Neuronal stem cell (in vitro differentiated cells): Measurements from ENCODE around the gene CDCA4.
"Not testable (repeated sequence)": the region's sequence is repeated elsewhere in the genome, so short reads cannot be mapped to it uniquely, and the experiment has no call there.

Experiments used
- DNase-seq: peaks from one replicate; pipeline ENCODE4 v3.0.0-alpha.2; 2013; ENCODE audit warnings: low spot score
- H2AFZ ChIP-seq: one replicate; pipeline ENCODE4 v1.6.1; 2013; ENCODE audit warnings: mild to moderate bottlenecking, low read length, inconsistent platforms
- H2AK5ac ChIP-seq: 2 replicates; pipeline ENCODE4 v1.6.1; 2013; ENCODE audit warnings: low read depth, mild to moderate bottlenecking, inconsistent platforms, low read length, moderate library complexity, mixed read lengths
- H2BK120ac ChIP-seq: 2 replicates; pipeline ENCODE4 v1.6.1; 2013; ENCODE audit warnings: low read depth, mild to moderate bottlenecking, inconsistent platforms, low read length, moderate library complexity, mixed read lengths
- H2BK12ac ChIP-seq: one replicate; pipeline ENCODE4 v1.6.1; 2013; ENCODE audit warnings: low read length, inconsistent platforms
- H2BK15ac ChIP-seq: 2 replicates; pipeline ENCODE4 v1.6.1; 2013; ENCODE audit warnings: mild to moderate bottlenecking, low read length, inconsistent platforms, mixed read lengths
- H2BK5ac ChIP-seq: one replicate; pipeline ENCODE4 v1.6.1; 2013; ENCODE audit warnings: inconsistent platforms, mild to moderate bottlenecking, low read length, moderate library complexity
- H3K14ac ChIP-seq: one replicate; pipeline ENCODE4 v1.6.1; 2013; ENCODE audit warnings: low read length, inconsistent platforms
- H3K18ac ChIP-seq: 2 replicates; pipeline ENCODE4 v1.6.1; 2013; ENCODE audit warnings: low read length, inconsistent platforms
- H3K23ac ChIP-seq: 2 replicates; pipeline ENCODE4 v1.6.1; 2013; ENCODE audit warnings: low read depth, mild to moderate bottlenecking, mixed read lengths, low read length, inconsistent platforms; ENCODE audit not compliant: poor library complexity
- H3K27ac ChIP-seq: replicated peaks from 3 replicates; pipeline ENCODE4 v1.5.1; 2013; ENCODE audit warnings: low read length, inconsistent platforms
- H3K27me3 ChIP-seq, 3 experiments: 2 replicates each; pipeline ENCODE4 v1.6.1; 2013; ENCODE audit warnings: low read length in 3 of 3, mild to moderate bottlenecking in 2 of 3, inconsistent platforms in 1 of 3, low read depth in 1 of 3, mixed read lengths in 1 of 3, moderate library complexity in 1 of 3; ENCODE audit not compliant: control insufficient read depth in 3 of 3, insufficient read depth in 3 of 3
- H3K36me3 ChIP-seq, 2 donors: replicated peaks in 1 of 2; 2 replicates each; pipeline ENCODE4 v1.6.1; 2013; ENCODE audit warnings: low read length in 2 of 2; ENCODE audit not compliant: control insufficient read depth in 2 of 2, insufficient read depth in 2 of 2
- H3K4ac ChIP-seq: 2 replicates; pipeline ENCODE4 v1.6.1; 2013; ENCODE audit warnings: inconsistent platforms, mild to moderate bottlenecking, low read length, moderate library complexity
- H3K4me1 ChIP-seq, 2 donors: 1 replicate in 1 of 2; 2 replicates in 1 of 2; pipeline ENCODE4 v1.6.1; 2013; ENCODE audit warnings: low read length in 2 of 2, low read depth in 1 of 2; ENCODE audit not compliant: control insufficient read depth in 2 of 2, insufficient read depth in 1 of 2
- H3K4me2 ChIP-seq: one replicate; pipeline ENCODE4 v1.6.1; 2013; ENCODE audit warnings: mild to moderate bottlenecking, low read length, inconsistent platforms; ENCODE audit not compliant: insufficient read depth, poor library complexity, severe bottlenecking
- H3K4me3 ChIP-seq, 2 donors: 2 replicates each; pipeline ENCODE4 v1.5.1; 2013; ENCODE audit warnings: low read length in 2 of 2, mild to moderate bottlenecking in 2 of 2, inconsistent platforms in 1 of 2, moderate library complexity in 1 of 2
- H3K79me1 ChIP-seq: one replicate; pipeline ENCODE4 v1.6.1; 2013; ENCODE audit warnings: low read depth, mild to moderate bottlenecking, inconsistent platforms, low read length, moderate library complexity
- H3K9ac ChIP-seq: one replicate; pipeline ENCODE4 v1.6.1; 2013; ENCODE audit warnings: mild to moderate bottlenecking, low read depth, low read length, inconsistent platforms; ENCODE audit not compliant: poor library complexity
- H3K9me3 ChIP-seq, 2 donors: replicated peaks in 1 of 2; 2 replicates each; pipeline versions ENCODE3 to v1.6.1; 2013; ENCODE audit warnings: low read length in 2 of 2, mild to moderate bottlenecking in 2 of 2, inconsistent platforms in 1 of 2, low read depth in 1 of 2, mixed read lengths in 1 of 2, moderate library complexity in 1 of 2; ENCODE audit not compliant: control insufficient read depth in 2 of 2, insufficient read depth in 1 of 2
- H4K8ac ChIP-seq: one replicate; pipeline ENCODE4 v1.6.1; 2013; ENCODE audit warnings: low read depth, mild to moderate bottlenecking, inconsistent platforms, low read length, moderate library complexity
- H4K91ac ChIP-seq: one replicate; pipeline ENCODE4 v1.6.1; 2013; ENCODE audit warnings: low read length, low read depth, mild to moderate bottlenecking, inconsistent platforms; ENCODE audit not compliant: poor library complexity
- WGBS, 2 donors: extraction: QIAGEN DNeasy Blood & Tissue Kit; methylation state at CpG; one replicate each; pipeline ENCODE4 v1.1.7; 2013; ENCODE audit warnings: missing lambda C conversion rate in 2 of 2, mixed read lengths in 1 of 2; ENCODE audit not compliant: insufficient read length in 2 of 2, insufficient replicate concordance in 1 of 2; ENCODE audit errors: extremely low coverage in 2 of 2; 5-methylcytosine and 5-hydroxymethylcytosine counted together

Gene CDCA4

DNA sequence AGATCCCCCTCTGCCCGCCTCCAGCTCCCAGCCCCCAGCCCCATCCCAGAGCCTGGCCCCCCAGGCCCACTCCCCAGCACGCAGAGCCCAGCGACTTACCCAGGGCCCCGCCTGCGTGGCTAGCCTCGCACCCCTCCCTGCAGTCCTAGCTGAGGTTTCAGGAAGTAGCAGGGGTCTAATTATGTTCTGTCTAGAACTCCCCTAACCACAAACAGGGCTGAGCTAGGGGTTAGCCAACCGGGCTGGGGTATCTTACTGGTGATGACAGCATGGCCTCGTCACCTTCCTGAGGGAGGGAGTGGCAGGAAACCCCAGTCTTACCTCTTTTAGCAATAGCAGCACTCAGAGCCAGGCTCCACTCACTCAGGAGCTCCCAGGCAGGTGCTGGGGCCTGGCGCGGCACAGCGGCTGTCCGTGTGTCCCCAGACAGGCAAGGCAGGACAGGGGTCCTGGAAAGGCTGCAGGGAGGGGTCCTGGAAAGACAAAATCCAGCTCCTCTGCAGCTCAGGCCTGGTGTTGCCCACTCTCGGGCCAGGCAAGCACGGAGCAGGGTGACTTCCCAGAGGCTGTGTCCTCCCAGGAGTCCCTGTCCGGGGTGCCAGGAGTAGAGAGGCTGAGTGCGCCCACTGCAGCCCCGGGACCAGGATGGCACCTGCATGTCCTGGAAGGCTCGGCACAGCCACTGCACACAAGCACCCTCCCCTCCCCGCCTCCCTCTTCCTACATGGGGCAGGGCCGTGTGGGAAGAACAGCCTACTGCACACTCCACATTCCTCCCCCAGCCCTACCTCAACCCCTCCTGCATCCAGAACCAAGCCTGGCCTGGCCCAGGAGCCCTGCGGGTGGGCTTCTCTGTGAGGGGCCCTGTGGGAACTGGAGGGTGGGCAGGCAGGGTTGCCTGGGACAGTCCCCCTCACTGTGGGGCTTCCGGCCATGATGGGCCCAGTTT lies 44.7 kb upstream of the CDCA4 start, which contains the start of gene GPR132:
Gene GPR132 (minus strand): TSS at position 151 of the 949 bp plus-strand sequence. CDS start 10,010 bp downstream, outside the sequence.
- H2BK12ac ChIP-seq, result peak within 1 kb of the TSS; percentile 96
- peak within 1 kb of the TSS; percentile 72 for H2AK5ac ChIP-seq
- H3K4me3 ChIP-seq, result no peak within 1 kb of the TSS
- WGBS, 2 donors, result no CpG with 5 or more reads among the region's 22 CpGs
- H3K9me3 ChIP-seq, result no peaks in the 10 kb centered on the region
- H4K91ac ChIP-seq, result peak within 1 kb of the TSS; percentile 79
- no peak within 1 kb of the TSS for H3K27ac ChIP-seq
- H3K14ac ChIP-seq, result peak within 1 kb of the TSS; percentile 40
- H4K8ac ChIP-seq, result peak within 1 kb of the TSS; percentile 17
- peak within 1 kb of the TSS; percentile 90 for H2BK5ac ChIP-seq
- DNase-seq, result no peak
- H2AFZ ChIP-seq, result peak within 1 kb of the TSS; percentile 87
- no peak within 1 kb of the TSS for H3K4me2 ChIP-seq
- peak within 1 kb of the TSS; percentile 80 for H3K23ac ChIP-seq
- H2BK120ac ChIP-seq, result peak within 1 kb of the TSS; percentile 36
- no peaks in the 10 kb centered on the region for H3K36me3 ChIP-seq
- peaks cover 0 to 3% (median 0%) of the 10 kb centered on the region in 3 experiments for H3K27me3 ChIP-seq
- peak within 1 kb of the TSS; percentile 34 for H3K9ac ChIP-seq
- H3K4me1 ChIP-seq, result peaks cover 5 to 15% of the 10 kb centered on the region in 2 donors
- peak within 1 kb of the TSS; percentile 97 for H2BK15ac ChIP-seq
- H3K18ac ChIP-seq, result peak within 1 kb of the TSS; percentile 91
- H3K79me1 ChIP-seq, result no peaks in the 10 kb centered on the region
- peak within 1 kb of the TSS; percentile 66 for H3K4ac ChIP-seq

DNA sequence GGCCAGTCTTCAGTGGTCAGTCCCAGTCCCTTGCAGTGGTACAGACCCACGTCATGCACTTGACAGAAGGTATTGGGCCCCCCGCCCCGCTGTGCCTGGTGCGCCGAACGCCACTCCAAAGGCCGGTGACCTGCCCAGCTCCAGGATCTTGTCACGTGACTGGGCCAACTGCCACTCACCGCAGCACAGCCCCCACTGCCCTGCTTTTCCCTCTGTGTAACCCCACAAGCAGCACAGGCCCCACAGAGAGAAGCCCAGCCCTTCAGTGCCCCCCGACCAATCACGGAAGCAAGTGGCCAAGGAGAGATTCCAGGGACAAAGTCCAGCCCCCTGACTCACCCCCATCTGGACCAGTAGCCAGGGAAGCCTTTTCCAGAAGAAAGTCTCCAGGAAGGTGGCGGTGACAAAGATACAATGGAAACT lies 43.8 kb upstream of the CDCA4 start:
- Histone ChIP-seq H3K14ac (peak overlapping the region; percentile 40), H3K9me3 (no peaks in the 10 kb centered on the region), H3K18ac (peak overlapping the region; percentile 91), H2BK120ac (no peak overlapping the region), H2BK5ac (peak overlapping the region; percentile 75), H3K27me3 (peaks cover 0 to 7% (median 0%) of the 10 kb centered on the region in 3 experiments), H3K9ac (no peak overlapping the region), H3K4me2 (no peak overlapping the region), H3K23ac (no peak overlapping the region), H2BK12ac (peak overlapping the region; percentile 41), H3K27ac (no peak overlapping the region), H2AK5ac (no peak overlapping the region), H2AFZ (peak overlapping the region; percentile 87), H3K4me1 (peaks cover 5 to 16% of the 10 kb centered on the region in 2 donors), H4K91ac (no peak overlapping the region), H3K4ac (no peak overlapping the region), H3K4me3 (no peak overlapping the region), H3K36me3 (no peaks in the 10 kb centered on the region), H2BK15ac (no peak overlapping the region), H4K8ac (peak overlapping the region; percentile 17), H3K79me1 (no peaks in the 10 kb centered on the region)
- WGBS, 2 donors, result no CpG with 5 or more reads among the region's 12 CpGs
- no peak for DNase-seq

DNA sequence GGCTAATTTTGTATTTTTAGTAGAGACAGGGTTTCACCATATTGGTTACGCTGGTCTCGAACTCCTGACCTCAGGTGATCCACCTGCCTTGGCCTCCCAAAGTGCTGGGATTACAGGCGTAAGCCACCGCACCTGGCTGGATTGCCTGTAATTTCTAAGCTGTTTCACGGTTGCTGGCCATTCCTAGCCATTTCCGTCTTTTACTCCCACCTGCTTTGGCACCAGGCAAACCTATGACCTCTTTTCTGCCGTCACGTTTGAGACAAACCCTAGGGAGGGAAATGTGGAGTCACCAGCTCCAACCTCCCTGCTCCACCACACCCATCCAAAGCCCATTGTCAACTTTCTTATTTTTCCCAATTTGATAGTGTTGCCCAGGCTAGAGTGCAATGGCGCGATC lies 43.1 kb upstream of the CDCA4 start:
- Histone ChIP-seq H3K9me3 (no peaks in the 10 kb centered on the region), H2BK120ac (no peak overlapping the region), H2AK5ac (no peak overlapping the region), H3K4me1 (peaks cover 5 to 16% of the 10 kb centered on the region in 2 donors), H4K8ac (no peak overlapping the region), H3K4ac (no peak overlapping the region), H2BK15ac (no peak overlapping the region), H4K91ac (no peak overlapping the region), H3K4me2 (no peak overlapping the region), H3K18ac (no peak overlapping the region), H3K14ac (no peak overlapping the region), H3K27me3 (peaks cover 0 to 10% (median 0%) of the 10 kb centered on the region in 3 experiments), H3K79me1 (no peaks in the 10 kb centered on the region), H2BK5ac (no peak overlapping the region), H3K9ac (no peak overlapping the region), H2BK12ac (no peak overlapping the region), H3K36me3 (no peaks in the 10 kb centered on the region), H3K23ac (no peak overlapping the region), H3K27ac (no peak overlapping the region), H2AFZ (no peak overlapping the region), H3K4me3 (no peak overlapping the region)
- no peak for DNase-seq
- no CpG with 5 or more reads among the region's 10 CpGs for WGBS, 2 donors

- H3K4me3 ChIP-seq, H3K14ac ChIP-seq, H2BK5ac ChIP-seq, H4K91ac ChIP-seq, H3K9me3 ChIP-seq, H3K27ac ChIP-seq, DNase-seq, H3K79me1 ChIP-seq, H3K18ac ChIP-seq, H2AK5ac ChIP-seq, H2BK120ac ChIP-seq, H3K4me2 ChIP-seq, H4K8ac ChIP-seq, H3K9ac ChIP-seq, H2AFZ ChIP-seq, H3K4ac ChIP-seq, H2BK12ac ChIP-seq, H2BK15ac ChIP-seq, H3K23ac ChIP-seq, H3K36me3 ChIP-seq: not testable (repeated sequence)
- Histone ChIP-seq H3K27me3 (peaks cover 0 to 15% (median 0%) of the 10 kb centered on the region in 3 experiments), H3K4me1 (peaks cover 8 to 16% of the 10 kb centered on the region in 2 donors)
- WGBS, 2 donors, result no CpG with 5 or more reads among the region's 10 CpGs
Measured at GRCh38 chr14:105063506-105063905, 42.6 kb upstream of the CDCA4 start.
